Astrocyte (in vitro differentiated cells and primary cell): ENCODE measurements around the gene HTR4. TPM values are rescaled to one million over a fixed set of nuclear protein-coding genes. Genes with fewer than 3 reads are reported as not detected.

Source experiments
- DNase-seq: peaks from one replicate; pipeline ENCODE4 v3.0.0-alpha.2; 2010; ENCODE audit warnings: low read depth
- FAIRE-seq: peaks from 2 replicates; lab custom pipeline; 2011; peaks lifted over from hg19 to GRCh38; lab: Jason Lieb, UNC
- H2AFZ ChIP-seq: 2 replicates; pipeline ENCODE4 v1.6.0; 2012; ENCODE audit warnings: low read depth, low read length, inconsistent platforms
- H3K27ac ChIP-seq: 2 replicates; pipeline ENCODE4 v1.5.1; 2011; ENCODE audit warnings: low read depth, low read length, inconsistent platforms
- H3K27me3 ChIP-seq: 2 replicates; pipeline ENCODE4 v1.6.0; 2011; ENCODE audit warnings: low read length, inconsistent platforms; ENCODE audit not compliant: insufficient read depth
- H3K36me3 ChIP-seq: 2 replicates; pipeline ENCODE4 v1.5.1; 2011; ENCODE audit warnings: low read length, inconsistent platforms; ENCODE audit not compliant: insufficient read depth
- H3K4me1 ChIP-seq: 2 replicates; pipeline ENCODE4 v1.5.1; 2011; ENCODE audit warnings: low read length, inconsistent platforms; ENCODE audit not compliant: insufficient read depth
- H3K4me2 ChIP-seq: 2 replicates; pipeline ENCODE4 v1.6.0; 2012; ENCODE audit warnings: low read length, inconsistent platforms
- H3K4me3 ChIP-seq: 2 replicates; pipeline ENCODE4 v1.5.1; 2011; ENCODE audit warnings: low read depth, mild to moderate bottlenecking, low read length, inconsistent platforms; ENCODE audit not compliant: insufficient read depth
- H3K79me2 ChIP-seq: 2 replicates; pipeline ENCODE4 v1.6.0; 2012; ENCODE audit warnings: mild to moderate bottlenecking, low read length, inconsistent platforms; ENCODE audit not compliant: insufficient read depth
- H3K9ac ChIP-seq: 2 replicates; pipeline ENCODE4 v1.6.0; 2012; ENCODE audit warnings: mild to moderate bottlenecking, low read length, inconsistent platforms
- H3K9me3 ChIP-seq: 2 replicates; pipeline ENCODE4 v1.5.1; 2012; ENCODE audit warnings: low read depth, mild to moderate bottlenecking, low read length, inconsistent platforms; ENCODE audit not compliant: insufficient read depth
- H4K20me1 ChIP-seq: 2 replicates; pipeline ENCODE4 v1.6.0; 2012; ENCODE audit warnings: low read length, inconsistent platforms; ENCODE audit not compliant: insufficient read depth
- H3K27ac Mint-ChIP-seq: one replicate; pipeline ENCODE4 v1.8.0; 2021; ENCODE audit warnings: mild to moderate bottlenecking, mixed read lengths; ENCODE audit not compliant: unreplicated experiment
- H3K27me3 Mint-ChIP-seq: one replicate; pipeline ENCODE4 v1.8.0; 2021; ENCODE audit warnings: low read depth, mixed read lengths; ENCODE audit not compliant: unreplicated experiment
- H3K36me3 Mint-ChIP-seq: one replicate; pipeline ENCODE4 v1.8.0; 2021; ENCODE audit warnings: low read depth, mixed read lengths; ENCODE audit not compliant: unreplicated experiment
- H3K4me1 Mint-ChIP-seq: one replicate; pipeline ENCODE4 v1.8.0; 2021; ENCODE audit warnings: low read depth, mixed read lengths; ENCODE audit not compliant: unreplicated experiment
- H3K4me3 Mint-ChIP-seq: one replicate; pipeline ENCODE4 v1.8.0; 2021; ENCODE audit warnings: mild to moderate bottlenecking, moderate library complexity, mixed read lengths; ENCODE audit not compliant: unreplicated experiment
- H3K9me3 Mint-ChIP-seq: one replicate; pipeline ENCODE4 v1.8.0; 2021; ENCODE audit warnings: mild to moderate bottlenecking, mixed read lengths; ENCODE audit not compliant: unreplicated experiment
- CTCF ChIP-seq: IDR thresholded peaks from 2 replicates; pipeline ENCODE4 v1.5.1; 2011; ENCODE audit warnings: low read depth, mild to moderate bottlenecking, inconsistent platforms, low read length, moderate library complexity; ENCODE audit not compliant: insufficient read depth
- EZH2 ChIP-seq: IDR thresholded peaks from 2 replicates; pipeline ENCODE4 v1.6.1; 2012; ENCODE audit warnings: mild to moderate bottlenecking, low read length, inconsistent platforms; ENCODE audit not compliant: insufficient read depth
- total RNA-seq: library from RNA; stranded (reverse); gene quantifications from 2 replicates; pipeline ENCODE4 v1.2.1, GENCODE V29; 2021

Gene HTR4
- total RNA-seq, 1 donor from 2014 or later: not detected

- Histone ChIP-seq H3K9ac (no peak overlapping the region), H3K4me3 (no peak overlapping the region), H3K79me2 (no peaks in the 10 kb centered on the region), H3K27me3 (no peaks in the 10 kb centered on the region), H3K4me2 (no peak overlapping the region), H3K4me1 (no peaks in the 10 kb centered on the region), H3K27ac (no peak overlapping the region), H2AFZ (no peak overlapping the region), H4K20me1 (no peaks in the 10 kb centered on the region), H3K36me3 (no peaks in the 10 kb centered on the region), H3K9me3 (no peaks in the 10 kb centered on the region)
- H3K27me3 Mint-ChIP-seq: no peaks in the 10 kb centered on the region
- peaks cover 4% of the 10 kb centered on the region for H3K9me3 Mint-ChIP-seq
- H3K4me1 Mint-ChIP-seq: peaks cover 4% of the 10 kb centered on the region
- TF ChIP-seq EZH2 (no peak), CTCF (no peak)
- FAIRE-seq (no peak), DNase-seq (no peak)
- H3K4me3 Mint-ChIP-seq: no peak overlapping the region
- H3K36me3 Mint-ChIP-seq: no peaks in the 10 kb centered on the region
- no peak overlapping the region for H3K27ac Mint-ChIP-seq
These were observed 144.4 kb downstream of the HTR4 start for GRCh38 chr5:148509893-148510292.

- Histone ChIP-seq H3K4me1 (no peaks in the 10 kb centered on the region), H3K9ac (no peak overlapping the region), H3K36me3 (no peaks in the 10 kb centered on the region), H3K4me2 (no peak overlapping the region), H4K20me1 (no peaks in the 10 kb centered on the region), H3K27ac (no peak overlapping the region), H3K4me3 (no peak overlapping the region), H3K27me3 (no peaks in the 10 kb centered on the region), H2AFZ (no peak overlapping the region), H3K79me2 (no peaks in the 10 kb centered on the region), H3K9me3 (no peaks in the 10 kb centered on the region)
- H3K4me1 Mint-ChIP-seq: no peaks in the 10 kb centered on the region
- DNase-seq: no peak
- TF ChIP-seq EZH2 (no peak), CTCF (no peak)
- no peaks in the 10 kb centered on the region for H3K36me3 Mint-ChIP-seq
- H3K9me3 Mint-ChIP-seq: peaks cover 7% of the 10 kb centered on the region
- H3K27me3 Mint-ChIP-seq: no peaks in the 10 kb centered on the region
- H3K4me3 Mint-ChIP-seq: no peak overlapping the region
- FAIRE-seq: no peak
- no peak overlapping the region for H3K27ac Mint-ChIP-seq
These were observed 146.7 kb downstream of the HTR4 start for GRCh38 chr5:148507648-148508047.

- DNase-seq (peak; percentile 14), FAIRE-seq (no peak)
- Mint-ChIP-seq H3K4me1 (no peaks in the 10 kb centered on the region), H3K27me3 (peaks cover 5% of the 10 kb centered on the region), H3K27ac (no peak overlapping the region), H3K9me3 (peaks cover 3% of the 10 kb centered on the region), H3K4me3 (no peak overlapping the region), H3K36me3 (no peaks in the 10 kb centered on the region)
- H3K79me2 ChIP-seq: no peaks in the 10 kb centered on the region
- TF ChIP-seq EZH2: no peak
- no peak for TF ChIP-seq CTCF
- H3K36me3 ChIP-seq: no peaks in the 10 kb centered on the region
- no peaks in the 10 kb centered on the region for H3K27me3 ChIP-seq
- no peak overlapping the region for H3K4me3 ChIP-seq
- H3K4me2 ChIP-seq: no peak overlapping the region
- H3K9ac ChIP-seq: no peak overlapping the region
- no peak overlapping the region for H2AFZ ChIP-seq
- H3K27ac ChIP-seq: no peak overlapping the region
- H4K20me1 ChIP-seq: no peaks in the 10 kb centered on the region
- H3K9me3 ChIP-seq: no peaks in the 10 kb centered on the region
- no peaks in the 10 kb centered on the region for H3K4me1 ChIP-seq
These were observed 154.9 kb downstream of the HTR4 start for GRCh38 chr5:148499452-148499851.
